ENCODE data around the gene ZBTB20.

ZBTB20 gene

GRCh38 chr3:114856835-114857234 lies 290.3 kb downstream of the ZBTB20 start:
- DNase-seq (ENCODE audit: low read depth in 1 of 2, low spot score in 1 of 2): no peak
- no peaks in the 10 kb centered on the region for H3K27me3 ChIP-seq (ENCODE audit: insufficient read depth, poor library complexity, severe bottlenecking)
- H3K27ac ChIP-seq (replicated peaks): no peak overlapping the region
- no peak overlapping the region for H3K4me3 ChIP-seq (replicated peaks; ENCODE audit: insufficient read depth, low read length)
- TF ChIP-seq POLR2AphosphoS5 (IDR thresholded peaks at IDR 0.05; ENCODE audit: low read depth) (no peak), SPI1 (IDR thresholded peaks at IDR 0.05; ENCODE audit: borderline replicate concordance, low read depth) (peak; percentile 10; the same call in 1 of the 2 replicates)

GRCh38 chr3:114855839-114856238 lies 291.2 kb downstream of the ZBTB20 start:
- DNase-seq (ENCODE audit: low read depth in 1 of 2, low spot score in 1 of 2): no peak
- H3K27me3 ChIP-seq (ENCODE audit: insufficient read depth, poor library complexity, severe bottlenecking): no peaks in the 10 kb centered on the region
- no peak overlapping the region for H3K4me3 ChIP-seq (replicated peaks; ENCODE audit: insufficient read depth, low read length)
- no peak for TF ChIP-seq REST (IDR thresholded peaks at IDR 0.05; ENCODE audit: insufficient replicate concordance, low read depth)
- TF ChIP-seq GABPA (IDR thresholded peaks at IDR 0.05; ENCODE audit: low read depth): no peak
- no peak for TF ChIP-seq SPI1 (IDR thresholded peaks at IDR 0.05; ENCODE audit: borderline replicate concordance, low read depth)
- TF ChIP-seq POLR2AphosphoS5 (IDR thresholded peaks at IDR 0.05; ENCODE audit: low read depth): no peak
- TF ChIP-seq CTCF (IDR thresholded peaks at IDR 0.05; ENCODE audit: insufficient read depth, low read length): no peak
- no peak overlapping the region for H3K27ac ChIP-seq (replicated peaks)

GRCh38 chr3:114852966-114853365 lies 294.1 kb downstream of the ZBTB20 start:
- DNase-seq (ENCODE audit: low read depth in 1 of 2, low spot score in 1 of 2): no peak
- no peak for TF ChIP-seq GABPA (IDR thresholded peaks at IDR 0.05; ENCODE audit: low read depth)
- TF ChIP-seq CTCF (IDR thresholded peaks at IDR 0.05; ENCODE audit: insufficient read depth, low read length): no peak
- TF ChIP-seq POLR2AphosphoS5 (IDR thresholded peaks at IDR 0.05; ENCODE audit: low read depth): no peak
- TF ChIP-seq REST (IDR thresholded peaks at IDR 0.05; ENCODE audit: insufficient replicate concordance, low read depth): no peak
- no peak for TF ChIP-seq SPI1 (IDR thresholded peaks at IDR 0.05; ENCODE audit: borderline replicate concordance, low read depth)
- H3K27me3 ChIP-seq (ENCODE audit: insufficient read depth, poor library complexity, severe bottlenecking): no peaks in the 10 kb centered on the region

GRCh38 chr3:114850898-114851297 lies 296.2 kb downstream of the ZBTB20 start:
- no peaks in the 10 kb centered on the region for H3K27me3 ChIP-seq (ENCODE audit: insufficient read depth, poor library complexity, severe bottlenecking)
- TF ChIP-seq GABPA (IDR thresholded peaks at IDR 0.05; ENCODE audit: low read depth): no peak
- TF ChIP-seq CTCF (IDR thresholded peaks at IDR 0.05; ENCODE audit: insufficient read depth, low read length): no peak
- TF ChIP-seq POLR2AphosphoS5 (IDR thresholded peaks at IDR 0.05; ENCODE audit: low read depth): no peak
- no peak for TF ChIP-seq SPI1 (IDR thresholded peaks at IDR 0.05; ENCODE audit: borderline replicate concordance, low read depth)
- no peak for TF ChIP-seq REST (IDR thresholded peaks at IDR 0.05; ENCODE audit: insufficient replicate concordance, low read depth)
- no peak overlapping the region for H3K4me3 ChIP-seq (replicated peaks; ENCODE audit: insufficient read depth, low read length)
- no peak overlapping the region for H3K27ac ChIP-seq (replicated peaks)
- DNase-seq (ENCODE audit: low read depth in 1 of 2, low spot score in 1 of 2): no peak

More at GRCh38 chr3:114852966-114853365, 294.1 kb downstream of the ZBTB20 start:
- Histone ChIP-seq H3K4me3 (replicated peaks; ENCODE audit: insufficient read depth, low read length) (no peak overlapping the region), H3K27ac (replicated peaks) (no peak overlapping the region)
